M059J (cell line): ENCODE measurements around the gene TTYH2. TPM values are rescaled to one million over a fixed set of nuclear protein-coding genes. Genes with fewer than 3 reads are reported as not detected.
"Not testable (repeated sequence)": the region's sequence is repeated elsewhere in the genome, so short reads cannot be mapped to it uniquely, and the experiment has no call there.

ENCODE experiments used
- DNase-seq: peaks from one replicate; pipeline ENCODE4 v3.0.0-alpha.2; 2012; ENCODE audit warnings: low read depth
- total RNA-seq: library from RNA; depleted of rRNA; stranded (reverse); fragments of >200 nt; shearing (Covaris generic); gene quantifications from 2 replicates; pipeline ENCODE4 v1.2.3, GENCODE V29; 2014

Gene TTYH2
- total RNA-seq, 1 experiment from 2014 or later, result 0.15 TPM

GRCh38 chr17:74262601-74263000 lies 49.2 kb downstream of the TTYH2 start:
- DNase-seq, result no peak

GRCh38 chr17:74267054-74267453 lies 53.7 kb downstream of the TTYH2 start:
- not testable (repeated sequence) for DNase-seq

DNA sequence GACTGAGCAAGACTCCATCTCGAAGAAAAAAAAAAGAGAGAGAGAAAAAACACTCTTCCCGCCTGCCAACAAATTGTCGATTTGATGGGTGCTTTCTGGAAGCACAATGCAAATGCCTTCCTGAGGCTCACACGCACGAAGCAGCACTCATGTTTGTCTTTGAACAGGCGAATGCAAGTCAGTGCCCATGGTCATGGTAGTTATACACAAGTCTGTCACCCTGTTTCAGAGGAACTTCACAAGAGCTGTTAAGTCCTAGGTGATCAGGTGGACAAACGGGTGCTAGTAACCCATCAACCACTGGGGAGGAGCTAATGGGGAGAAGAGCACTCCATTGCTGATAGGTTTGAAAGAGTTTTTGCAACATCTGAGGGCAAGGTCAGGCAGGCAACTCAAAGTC lies 54.2 kb downstream of the TTYH2 start:
- DNase-seq, result no peak

- no peak for DNase-seq
Observed at GRCh38 chr17:74267987-74268499, 54.7 kb downstream of the TTYH2 start.

DNA sequence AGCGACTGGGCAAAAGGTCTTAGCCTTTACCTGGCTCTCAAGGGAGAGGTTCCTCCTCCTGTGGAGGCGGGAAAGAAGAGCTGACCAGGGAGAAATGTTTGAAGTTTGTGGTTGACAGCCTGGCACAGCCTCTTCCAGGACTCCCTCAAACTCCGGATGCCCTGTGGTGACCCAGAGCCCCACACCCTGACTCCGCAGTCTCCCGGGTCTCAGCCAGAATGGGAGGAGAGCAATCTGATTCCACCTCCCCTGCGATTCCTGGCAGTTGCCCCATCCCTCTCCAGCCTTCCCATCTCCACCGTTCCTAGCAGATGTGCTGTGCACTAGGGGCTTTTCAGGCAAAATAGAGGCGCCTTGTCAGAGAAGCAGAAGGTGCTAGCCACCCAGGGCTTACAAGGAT lies 55.2 kb downstream of the TTYH2 start:
- peak; percentile 58 for DNase-seq

GRCh38 chr17:74270333-74270732 lies 57.0 kb downstream of the TTYH2 start:
- no peak for DNase-seq

DNA sequence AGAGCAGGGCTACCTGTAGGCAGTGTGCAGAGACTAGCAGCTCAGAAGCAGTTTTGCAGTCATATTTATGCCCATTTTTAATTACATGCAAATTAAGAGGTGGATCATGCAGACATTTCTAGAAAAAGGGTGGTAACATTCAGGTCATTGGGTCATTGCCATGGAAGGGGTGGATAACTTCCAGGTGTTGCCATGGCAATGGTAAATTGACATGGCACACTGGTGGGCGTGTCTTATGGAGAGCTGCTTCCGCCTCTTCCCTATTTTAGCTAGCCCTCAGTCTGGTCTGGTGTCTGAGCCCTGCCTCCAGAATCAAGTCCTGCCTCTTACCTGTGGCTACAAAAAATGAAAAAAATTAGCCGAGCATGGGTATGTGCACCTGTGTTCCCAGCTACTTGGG lies 57.9 kb downstream of the TTYH2 start:
- no peak for DNase-seq

DNA sequence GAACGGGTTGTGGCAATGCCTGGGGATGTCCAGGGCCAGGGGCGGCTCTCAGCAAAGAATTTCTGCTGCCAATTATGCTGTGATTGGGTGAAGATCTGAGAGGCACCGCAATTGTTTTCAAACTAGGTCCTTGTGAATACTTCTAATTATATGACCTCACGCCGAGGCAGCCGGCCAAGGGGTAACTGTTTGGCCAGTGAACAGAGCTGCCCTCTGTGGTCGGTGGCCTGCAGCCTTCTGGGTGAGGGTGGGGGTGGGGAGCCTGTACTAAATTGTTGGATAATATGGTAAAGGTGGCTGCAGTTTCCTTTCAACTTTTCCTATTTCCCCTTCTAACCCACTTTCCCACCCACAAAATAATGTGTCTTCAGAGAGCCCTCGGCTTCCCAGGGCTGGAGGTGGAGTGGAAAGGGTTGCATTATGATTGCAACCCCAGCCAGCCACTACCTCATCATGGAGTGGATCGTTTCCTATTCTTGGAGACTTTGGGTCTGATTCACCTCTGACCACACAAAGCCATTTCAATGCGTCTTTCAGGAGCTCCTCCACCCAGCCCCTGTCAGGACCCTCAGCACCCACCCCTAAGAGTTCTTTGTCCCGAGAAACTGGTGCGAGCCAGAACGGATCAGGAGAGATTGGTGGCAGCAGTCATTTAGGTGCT lies 58.7 kb downstream of the TTYH2 start:
- peak; percentile 39 for DNase-seq

GRCh38 chr17:74272731-74273201 lies 59.4 kb downstream of the TTYH2 start:
- no peak for DNase-seq

DNA sequence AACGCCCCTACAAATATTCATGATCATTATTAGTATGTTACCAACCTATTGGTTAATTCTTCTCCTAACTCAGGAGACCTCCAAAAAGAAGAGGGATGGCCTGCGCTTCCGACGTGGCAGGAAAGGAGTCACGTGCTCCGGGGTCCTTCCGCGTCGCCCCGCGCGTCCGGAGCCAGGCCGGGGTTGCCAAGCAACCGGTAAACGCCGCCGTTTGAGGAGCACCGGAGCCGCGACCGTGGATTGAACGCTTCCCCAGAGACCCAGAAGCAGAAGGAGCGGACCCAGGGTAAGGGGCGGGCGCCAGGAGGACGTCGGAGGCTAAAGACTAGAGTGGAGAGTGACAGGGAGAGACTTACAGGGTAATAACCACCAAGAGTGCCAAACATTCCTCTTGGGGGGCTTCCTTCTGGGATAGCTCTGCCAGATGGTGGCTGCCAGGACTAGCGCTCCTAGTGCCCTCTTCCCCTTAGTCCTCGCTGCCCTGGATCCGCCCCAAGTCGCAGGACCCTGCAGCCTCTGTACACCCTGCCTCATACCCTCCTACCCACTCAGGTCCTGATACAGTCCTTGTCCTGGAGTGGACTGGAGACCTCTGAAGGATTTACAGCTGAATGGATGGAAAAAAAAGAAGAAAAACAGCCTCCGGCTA lies 60.8 kb downstream of the TTYH2 start, which contains the start of gene DNAI2:
Gene DNAI2 (plus strand): TSS at position 175 of the 649 bp plus-strand sequence. CDS start 7,584 bp downstream, outside the sequence.
- no peak for DNase-seq

GRCh38 chr17:74274709-74275340 lies 61.5 kb downstream of the TTYH2 start:
- no peak for DNase-seq

DNA sequence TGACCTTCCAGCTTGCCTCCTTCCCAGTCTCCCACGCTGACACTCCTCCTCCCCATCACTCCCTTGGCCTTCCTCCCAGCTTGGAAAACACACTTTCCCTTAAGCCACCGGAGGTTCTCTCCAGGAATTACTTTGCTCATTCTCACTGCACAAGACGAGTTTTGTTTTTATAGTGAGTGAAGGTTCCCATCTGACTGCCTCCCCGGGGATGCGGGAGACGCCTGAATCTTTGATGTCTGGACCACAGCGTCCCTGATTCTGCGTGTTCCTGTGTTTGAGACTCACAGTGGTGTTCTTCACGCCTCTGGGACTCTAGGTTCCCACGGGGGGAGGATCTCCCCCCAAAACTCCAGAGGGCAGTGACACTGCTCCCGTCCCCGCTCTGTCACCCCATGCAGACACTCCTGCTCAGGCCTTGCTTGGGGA lies 62.7 kb downstream of the TTYH2 start:
- no peak for DNase-seq

- no peak for DNase-seq
Observed at GRCh38 chr17:74276541-74277009, 63.2 kb downstream of the TTYH2 start.

- DNase-seq, result no peak
Observed at GRCh38 chr17:74277935-74278334, 64.6 kb downstream of the TTYH2 start.

- DNase-seq, result not testable (repeated sequence)
Observed at GRCh38 chr17:74279617-74280016, 66.2 kb downstream of the TTYH2 start.

GRCh38 chr17:74280093-74280513 lies 66.7 kb downstream of the TTYH2 start:
- DNase-seq, result no peak

DNA sequence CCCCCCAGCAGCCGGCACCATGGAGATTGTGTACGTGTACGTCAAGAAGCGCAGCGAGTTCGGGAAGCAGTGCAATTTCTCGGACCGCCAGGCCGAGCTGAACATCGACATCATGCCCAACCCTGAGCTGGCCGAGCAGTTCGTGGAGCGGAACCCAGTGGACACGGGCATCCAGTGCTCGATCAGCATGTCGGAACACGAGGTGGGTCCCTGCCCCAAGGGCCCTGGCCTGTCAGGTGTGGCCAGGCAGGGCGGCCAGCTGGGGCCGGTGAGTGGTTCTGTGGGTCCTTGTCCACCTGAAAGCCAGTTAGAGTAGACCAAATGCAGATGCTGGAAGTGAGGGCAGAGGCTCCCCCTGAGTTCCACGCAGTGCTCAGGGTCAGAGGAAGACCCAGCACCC lies 68.4 kb downstream of the TTYH2 start:
- no peak for DNase-seq

DNA sequence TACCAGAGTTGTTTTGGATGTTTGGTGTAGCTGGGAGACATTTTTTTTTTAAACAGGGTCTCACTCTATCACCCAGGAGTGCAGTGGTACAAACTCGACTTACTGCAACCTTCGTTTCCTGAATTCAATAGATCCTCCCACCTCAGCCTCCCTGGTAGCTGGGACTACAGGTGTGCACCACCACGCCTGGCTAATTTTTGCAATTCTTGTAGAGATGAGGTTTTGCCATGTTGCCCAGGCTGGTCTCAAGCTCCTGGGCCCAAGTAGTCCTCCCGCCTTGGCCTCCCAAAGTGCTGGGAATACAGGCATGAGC lies 68.9 kb downstream of the TTYH2 start:
- DNase-seq, result not testable (repeated sequence)

- peak; percentile 63 for DNase-seq
Observed at GRCh38 chr17:74282587-74283370, 69.4 kb downstream of the TTYH2 start.

- no peak for DNase-seq
Observed at GRCh38 chr17:74283371-74283673, 70.0 kb downstream of the TTYH2 start.

DNA sequence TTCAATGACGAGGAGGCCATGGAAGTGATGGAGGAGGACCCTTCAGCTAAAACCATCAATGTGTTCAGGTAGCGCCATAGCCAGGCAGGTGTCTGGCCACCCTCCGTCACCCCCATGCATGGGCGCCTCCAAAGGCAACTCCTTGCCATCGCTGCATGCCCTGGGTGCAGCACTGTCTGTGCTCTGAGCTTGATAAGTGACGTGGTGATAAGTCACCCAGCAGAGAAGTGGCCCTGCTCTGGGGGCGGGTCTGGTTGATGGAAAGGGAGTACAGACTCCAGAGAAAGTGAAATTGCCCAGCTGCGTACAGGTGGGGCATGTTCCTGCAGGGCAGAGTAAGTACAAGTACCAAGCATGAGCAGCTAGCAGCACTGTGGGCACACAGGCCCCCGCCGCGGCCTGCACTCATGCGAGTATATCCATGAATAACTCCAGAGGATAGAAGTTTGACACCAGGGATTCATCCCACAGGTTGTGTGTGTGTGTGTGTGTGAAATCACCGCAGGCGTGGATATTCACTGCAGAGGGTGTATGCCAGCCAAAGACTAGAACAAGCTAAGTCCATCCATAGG lies 73.7 kb downstream of the TTYH2 start:
- no peak for DNase-seq

GRCh38 chr17:74288785-74289184 lies 75.4 kb downstream of the TTYH2 start:
- DNase-seq, result peak; percentile 38
